HG03135 (cell line): ENCODE results near the gene USO1.
"Not testable (repeated sequence)": the region's sequence is repeated elsewhere in the genome, so short reads cannot be mapped to it uniquely, and the experiment has no call there.

Source experiments
- ATAC-seq: cut with Tn5 transposase; IDR thresholded peaks from one replicate; pipeline ENCODE4 v1.9.1; 2021; ENCODE audit warnings: mild to moderate bottlenecking, moderate library complexity; ENCODE audit not compliant: unreplicated experiment

The USO1 gene

DNA sequence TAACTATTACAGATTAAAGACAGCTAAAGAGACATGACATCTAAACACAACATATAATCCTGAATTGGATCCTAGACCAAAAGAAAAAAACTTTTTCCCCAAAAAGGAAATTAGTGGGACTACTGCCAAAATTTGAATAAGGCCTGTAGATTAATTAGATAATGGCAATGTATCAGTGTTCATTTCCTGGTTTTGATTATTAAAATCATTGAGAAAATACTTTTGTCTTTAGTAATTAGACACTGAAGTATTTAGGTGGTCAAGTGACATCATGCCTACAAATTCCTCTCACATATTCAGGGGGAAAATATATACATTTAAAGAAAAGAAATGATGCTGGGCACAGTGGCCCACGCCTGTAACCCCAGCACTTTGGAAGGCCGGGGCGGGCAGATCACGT lies 10.4 kb upstream of the USO1 start:
- ATAC-seq = no peak

DNA sequence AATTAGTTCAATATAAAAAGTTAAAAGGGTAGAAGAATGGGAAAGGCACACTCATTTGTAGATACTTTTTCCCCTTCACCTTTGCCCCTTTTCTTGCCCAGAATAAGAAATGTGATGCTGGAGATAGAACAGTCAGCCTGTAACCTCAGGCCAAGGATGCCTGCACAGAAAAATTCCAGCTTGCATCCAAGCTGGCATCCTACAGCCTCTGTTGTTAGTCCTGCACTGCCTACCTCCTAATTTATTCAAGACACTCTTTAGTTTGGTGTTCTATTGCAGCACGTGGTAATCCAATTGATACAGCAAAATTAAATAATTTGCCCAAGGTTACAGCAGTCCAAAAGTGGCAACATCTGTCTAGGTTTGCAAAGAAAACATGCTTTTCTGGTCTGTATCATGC lies 9.7 kb upstream of the USO1 start:
- no peak for ATAC-seq

DNA sequence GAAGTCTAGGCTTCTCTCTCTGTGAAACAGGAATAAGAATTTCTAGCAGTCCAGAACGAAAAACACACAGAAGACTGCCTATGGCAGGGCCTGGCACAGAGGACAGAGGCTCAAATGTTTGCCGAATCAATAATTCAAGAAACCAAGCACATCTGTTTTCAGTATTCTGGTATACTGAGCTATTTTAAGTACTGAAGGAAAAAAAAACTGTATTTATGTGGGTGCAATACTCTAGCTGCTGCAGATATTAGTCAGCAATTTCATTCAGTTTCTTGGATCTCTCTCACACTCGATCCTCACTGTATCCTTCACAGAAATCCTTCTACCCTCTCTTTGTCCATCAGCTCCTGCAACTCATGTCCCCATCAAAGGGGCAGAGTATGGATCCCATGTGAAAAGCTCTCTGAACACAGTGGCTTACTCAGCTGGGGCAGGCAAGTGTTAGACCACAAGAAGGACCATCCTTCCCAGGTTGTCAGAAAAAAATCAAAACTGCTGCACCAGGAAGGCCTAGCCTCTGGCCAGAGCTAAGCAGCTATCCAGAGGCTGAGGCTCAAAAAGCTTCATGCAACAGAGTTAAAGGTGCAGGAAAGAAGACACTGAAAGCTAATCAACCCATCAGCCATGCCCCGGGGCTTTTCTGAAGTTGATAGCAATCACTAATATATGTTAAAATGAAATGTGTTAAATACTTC lies 9.1 kb upstream of the USO1 start:
- peak; percentile 52 for ATAC-seq

DNA sequence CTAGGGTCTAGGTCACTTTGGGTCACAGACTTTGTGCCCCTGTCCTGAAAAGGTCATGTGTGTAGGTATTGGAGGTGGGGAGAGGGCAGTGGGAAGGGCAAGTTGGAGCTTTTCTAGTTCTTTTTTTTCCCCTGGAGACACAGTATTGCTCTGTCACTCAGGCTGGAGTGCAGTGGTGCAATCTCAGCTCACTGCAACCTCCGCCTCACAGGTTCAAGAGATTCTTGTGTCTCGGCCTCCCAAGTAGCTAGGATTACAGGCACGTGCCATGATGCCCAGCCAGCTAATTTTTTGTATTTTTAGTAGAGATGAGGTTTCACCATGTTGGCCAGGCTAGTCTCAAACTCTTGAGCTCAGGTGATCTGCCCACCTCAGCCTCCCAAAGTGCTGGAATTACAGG lies 8.3 kb upstream of the USO1 start:
- not testable (repeated sequence) for ATAC-seq

- ATAC-seq = no peak
Measured at GRCh38 chr4:75717408-75717807, 7.0 kb upstream of the USO1 start.

- no peak for ATAC-seq
Measured at GRCh38 chr4:75718529-75718928, 5.8 kb upstream of the USO1 start.

GRCh38 chr4:75722417-75722816 lies 2.0 kb upstream of the USO1 start:
- ATAC-seq = no peak

- no peak for ATAC-seq
Measured at GRCh38 chr4:75723163-75724065, 963 bp upstream of the USO1 start.

GRCh38 chr4:75724867-75725724 lies 719 bp downstream of the USO1 start:
- peak; percentile 54 for ATAC-seq

DNA sequence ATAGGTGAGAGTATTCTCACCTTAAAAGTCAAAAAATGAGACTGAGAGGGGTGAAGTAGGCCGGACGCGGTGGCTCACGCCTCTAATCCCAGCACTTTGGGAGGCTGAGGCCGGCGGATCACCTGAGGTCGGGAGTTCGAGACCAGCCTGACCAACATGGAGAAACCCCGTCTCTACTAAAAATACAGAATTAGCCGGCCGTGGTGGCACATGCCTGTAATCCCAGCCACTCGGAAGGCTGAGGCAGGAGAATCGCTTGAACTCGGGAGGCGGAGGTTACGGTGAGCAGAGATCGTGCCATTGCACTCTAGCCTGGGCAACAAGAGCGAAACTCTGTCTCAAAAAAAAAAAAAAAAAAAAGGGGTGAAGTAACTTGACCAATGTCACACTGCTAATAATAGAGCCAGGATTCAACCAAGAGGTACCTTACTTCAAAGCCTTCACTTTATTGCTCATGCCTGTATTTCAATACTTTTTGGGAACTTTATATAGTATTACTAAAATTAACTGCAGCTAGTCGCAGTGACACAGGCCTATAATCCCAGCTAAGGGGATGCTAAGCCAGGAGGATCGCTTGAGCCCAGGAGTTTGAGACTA lies 1.7 kb downstream of the USO1 start:
- ATAC-seq = not testable (repeated sequence)

DNA sequence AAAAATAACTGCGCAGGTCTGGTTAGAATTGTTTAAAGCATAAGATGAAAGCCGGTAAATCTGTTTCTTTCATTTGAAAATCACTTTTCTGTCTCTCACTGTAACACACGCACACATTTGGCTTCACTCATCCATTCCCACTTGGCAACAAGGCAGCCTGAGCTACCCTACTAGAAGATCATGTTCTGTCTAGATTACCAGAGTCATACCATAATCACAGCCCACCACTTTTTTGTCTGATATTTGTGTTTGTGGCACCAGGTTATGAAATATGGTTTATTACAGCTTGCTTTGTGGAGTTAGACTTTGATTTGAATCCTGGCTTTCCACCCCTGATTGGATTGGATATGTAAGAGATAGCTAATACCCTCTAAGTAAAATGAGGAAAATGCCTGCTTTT lies 2.2 kb downstream of the USO1 start:
- ATAC-seq = no peak

DNA sequence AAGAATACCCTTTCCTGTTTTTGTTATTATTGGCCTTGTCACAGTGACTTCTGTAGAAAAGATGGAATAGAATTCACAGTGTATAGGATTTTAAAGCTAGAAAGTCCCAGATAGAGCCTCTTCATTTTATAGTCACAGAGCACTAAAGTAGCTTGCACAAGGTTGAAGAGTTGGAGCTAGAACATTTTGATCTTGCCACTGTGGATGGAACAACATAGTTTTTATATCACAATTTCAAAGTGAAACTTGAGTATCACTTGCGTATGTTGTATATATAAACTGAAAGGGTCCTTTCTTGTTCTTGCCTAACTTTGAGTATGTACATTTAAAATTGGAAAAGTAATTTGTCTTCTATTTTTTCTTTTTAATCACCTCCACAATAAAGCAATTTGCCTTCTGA lies 2.7 kb downstream of the USO1 start:
- ATAC-seq = no peak

- no peak for ATAC-seq
Measured at GRCh38 chr4:75729836-75730235, 5.5 kb downstream of the USO1 start.

GRCh38 chr4:75733369-75733768 lies 9.0 kb downstream of the USO1 start:
- no peak for ATAC-seq

- no peak for ATAC-seq
Measured at GRCh38 chr4:75735525-75735924, 11.1 kb downstream of the USO1 start.

DNA sequence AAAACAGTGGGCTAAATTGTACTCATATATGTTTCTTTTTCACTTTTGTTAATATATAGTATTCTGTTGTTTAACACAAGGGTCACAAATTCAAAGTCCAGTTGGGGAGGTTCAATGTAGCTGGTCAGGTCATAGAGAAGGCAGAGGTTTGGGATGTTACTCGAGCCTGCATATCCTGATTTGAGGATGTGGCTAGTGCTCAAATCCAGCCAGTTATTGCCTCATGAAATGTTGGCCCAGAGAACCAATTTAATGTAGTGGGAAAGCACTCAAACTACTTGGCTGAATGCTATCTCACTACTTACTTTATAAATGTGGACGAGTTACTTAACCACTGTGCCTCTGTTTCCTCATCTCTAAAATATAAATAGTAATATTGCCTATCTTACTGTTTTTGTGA lies 12.5 kb downstream of the USO1 start:
- ATAC-seq = no peak

- no peak for ATAC-seq
Measured at GRCh38 chr4:75737398-75737797, 13.0 kb downstream of the USO1 start.

- no peak for ATAC-seq
Measured at GRCh38 chr4:75741027-75741426, 16.6 kb downstream of the USO1 start.

- ATAC-seq = no peak
Measured at GRCh38 chr4:75742451-75742850, 18.1 kb downstream of the USO1 start.

- no peak for ATAC-seq
Measured at GRCh38 chr4:75745161-75745560, 20.8 kb downstream of the USO1 start.

DNA sequence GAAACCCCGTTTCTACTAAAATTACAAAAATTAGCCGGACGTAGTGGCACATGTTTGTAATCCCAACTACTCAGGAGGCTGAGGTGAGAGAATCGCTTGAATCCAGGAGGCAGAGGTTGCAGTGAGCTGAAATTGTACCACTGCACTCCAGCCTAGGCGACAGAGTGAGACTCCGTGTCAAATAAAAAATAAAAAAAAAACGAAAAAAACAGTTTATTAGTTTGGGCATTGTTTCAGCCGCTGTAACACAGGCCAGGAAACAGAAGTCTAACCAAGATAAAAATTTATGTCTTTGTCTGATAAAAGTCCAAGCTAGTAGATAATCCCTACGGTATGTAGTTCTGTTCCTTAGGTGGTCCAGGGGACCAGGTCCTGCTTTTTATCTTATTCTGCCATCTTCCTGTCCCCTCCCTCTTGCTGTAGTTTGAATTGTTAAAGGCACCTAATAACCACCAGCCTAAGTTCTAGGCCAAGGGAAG lies 21.4 kb downstream of the USO1 start:
- no peak for ATAC-seq
